Vagina (tissue), 2 donors: ENCODE measurements around the gene NKX1-2.

Experiments used
- POLR2A ChIP-seq, 2 donors: fragments of 450-650 bp; IDR thresholded peaks; one replicate each; pipeline ENCODE4 v1.6.1; 2017; ENCODE audit warnings: antibody characterized with exemption in 2 of 2, mild to moderate bottlenecking in 2 of 2, moderate library complexity in 2 of 2
- POLR2AphosphoS5 ChIP-seq, 2 donors: sonication (generic); formaldehyde crosslinking; IDR thresholded peaks; one replicate each; pipeline ENCODE4 v1.9.0; 2017; ENCODE audit warnings: antibody characterized with exemption in 2 of 2, mild to moderate bottlenecking in 2 of 2, low read depth in 1 of 2; ENCODE audit not compliant: insufficient read depth in 1 of 2
- TF ChIP-seq, protein P1 (sequence below), 3 experiments: fragments of 450-650 bp in 2 of 3; fragments of 200-600 bp in 1 of 3; sonication (generic) in 1 of 3; IDR thresholded peaks; one replicate each; pipeline ENCODE4 v1.5.1; 2017 to 2019; ENCODE audit warnings: antibody characterized with exemption in 3 of 3, mild to moderate bottlenecking in 2 of 3, moderate library complexity in 2 of 3

DNA sequence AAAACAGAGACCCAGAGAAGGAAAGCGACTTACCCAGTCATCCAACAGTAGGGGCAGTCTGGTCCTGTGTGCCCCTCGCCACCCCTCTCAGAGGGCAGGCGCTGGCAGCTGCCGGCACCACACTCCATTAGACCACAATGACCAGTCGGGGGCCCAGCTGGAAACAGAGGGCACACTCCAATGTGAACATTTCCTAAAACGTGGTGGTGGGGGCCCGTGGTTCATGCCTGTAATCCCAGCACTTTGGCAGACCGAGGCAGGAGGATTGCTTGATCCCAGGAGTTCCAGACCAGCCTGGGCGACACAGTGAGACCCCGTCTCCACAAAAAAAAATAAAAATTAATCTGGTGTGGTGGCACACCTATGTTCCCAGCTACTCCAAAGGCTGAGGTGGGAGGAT, 30.2 kb downstream of the NKX1-2 start:
- TF ChIP-seq POLR2A (IDR thresholded peaks at IDR 0.05) (no peak), POLR2AphosphoS5 (IDR thresholded peaks at IDR 0.05; ENCODE audit: insufficient read depth in 1 of 2, low read depth in 1 of 2) (no peak)
- TF ChIP-seq, protein P1, sequence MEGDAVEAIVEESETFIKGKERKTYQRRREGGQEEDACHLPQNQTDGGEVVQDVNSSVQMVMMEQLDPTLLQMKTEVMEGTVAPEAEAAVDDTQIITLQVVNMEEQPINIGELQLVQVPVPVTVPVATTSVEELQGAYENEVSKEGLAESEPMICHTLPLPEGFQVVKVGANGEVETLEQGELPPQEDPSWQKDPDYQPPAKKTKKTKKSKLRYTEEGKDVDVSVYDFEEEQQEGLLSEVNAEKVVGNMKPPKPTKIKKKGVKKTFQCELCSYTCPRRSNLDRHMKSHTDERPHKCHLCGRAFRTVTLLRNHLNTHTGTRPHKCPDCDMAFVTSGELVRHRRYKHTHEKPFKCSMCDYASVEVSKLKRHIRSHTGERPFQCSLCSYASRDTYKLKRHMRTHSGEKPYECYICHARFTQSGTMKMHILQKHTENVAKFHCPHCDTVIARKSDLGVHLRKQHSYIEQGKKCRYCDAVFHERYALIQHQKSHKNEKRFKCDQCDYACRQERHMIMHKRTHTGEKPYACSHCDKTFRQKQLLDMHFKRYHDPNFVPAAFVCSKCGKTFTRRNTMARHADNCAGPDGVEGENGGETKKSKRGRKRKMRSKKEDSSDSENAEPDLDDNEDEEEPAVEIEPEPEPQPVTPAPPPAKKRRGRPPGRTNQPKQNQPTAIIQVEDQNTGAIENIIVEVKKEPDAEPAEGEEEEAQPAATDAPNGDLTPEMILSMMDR (IDR thresholded peaks at IDR 0.05), result no peak
